BE2C (cell line): Measurements from ENCODE around the gene FKBP5.
A peak's percentile ranks its signal among the peaks of the same experiment; 100 is the strongest.

Experiments used
- DNase-seq: peaks from one replicate; pipeline ENCODE4 v3.0.0-alpha.2; 2020
- H3K27me3 ChIP-seq: fragments of 250-450 bp; sonication (Bioruptor Pico); 2 replicates; pipeline ENCODE4 v1.5.1; 2020; ENCODE audit warnings: mild to moderate bottlenecking
- H3K36me3 ChIP-seq: fragments of 250-450 bp; sonication (Bioruptor Pico); 2 replicates; pipeline ENCODE4 v1.5.1; 2020; ENCODE audit warnings: mild to moderate bottlenecking
- H3K4me1 ChIP-seq: fragments of 250-450 bp; sonication (Bioruptor Pico); 2 replicates; pipeline ENCODE4 v1.5.1; 2020
- H3K4me3 ChIP-seq: 2 replicates; pipeline ENCODE4 v1.5.1; 2011; ENCODE audit warnings: low read depth, low read length
- H3K9me3 ChIP-seq: fragments of 250-450 bp; sonication (Bioruptor Pico); 2 replicates; pipeline ENCODE4 v1.5.1; 2020
- CTCF ChIP-seq: IDR thresholded peaks from 2 replicates; pipeline ENCODE4 v1.5.1; 2012; ENCODE audit warnings: mild to moderate bottlenecking, low read depth, low read length

The FKBP5 gene

GRCh38 chr6:35633579-35634089 lies 55.1 kb downstream of the FKBP5 start:
- no peak overlapping the region for H3K4me3 ChIP-seq
- H3K4me1 ChIP-seq: no peaks in the 10 kb centered on the region
- DNase-seq: no peak
- no peak for TF ChIP-seq CTCF
- peaks cover 39% of the 10 kb centered on the region for H3K36me3 ChIP-seq
- no peaks in the 10 kb centered on the region for H3K27me3 ChIP-seq
- no peaks in the 10 kb centered on the region for H3K9me3 ChIP-seq

DNA sequence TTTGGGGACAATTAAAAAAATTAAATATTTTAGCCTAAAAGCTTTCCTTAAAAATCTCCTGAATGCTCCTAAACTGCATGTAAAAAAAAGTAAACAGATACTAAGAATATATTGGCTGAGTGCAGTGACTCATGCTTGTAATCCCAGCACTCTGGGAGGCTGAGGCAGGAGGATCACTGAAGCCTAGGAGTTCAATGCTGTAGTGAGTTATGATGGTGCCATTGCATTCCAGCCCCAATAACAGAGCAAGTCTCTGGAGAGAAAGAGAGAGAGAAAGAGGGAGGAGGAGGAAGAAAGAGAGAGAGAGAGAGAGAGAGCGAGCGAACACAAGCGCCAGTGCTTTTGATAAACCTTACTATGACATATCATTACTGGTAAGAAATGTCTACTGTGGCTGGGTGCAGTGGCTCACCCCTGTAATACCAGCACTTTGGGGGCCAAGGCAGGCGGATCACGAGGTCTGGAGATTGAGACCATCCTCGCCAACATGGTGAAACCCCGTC lies 58.8 kb downstream of the FKBP5 start:
- no peak for TF ChIP-seq CTCF
- Histone ChIP-seq H3K27me3 (no peaks in the 10 kb centered on the region), H3K9me3 (no peaks in the 10 kb centered on the region), H3K4me3 (no peak overlapping the region), H3K4me1 (no peaks in the 10 kb centered on the region), H3K36me3 (peaks cover 15% of the 10 kb centered on the region; the same call in 1 of the 2 replicates)
- no peak for DNase-seq

- Histone ChIP-seq H3K4me3 (no peak overlapping the region), H3K27me3 (no peaks in the 10 kb centered on the region), H3K4me1 (no peaks in the 10 kb centered on the region), H3K9me3 (no peaks in the 10 kb centered on the region), H3K36me3 (peaks cover 10% of the 10 kb centered on the region)
- no peak for DNase-seq
- TF ChIP-seq CTCF: no peak
Observed at GRCh38 chr6:35626401-35626800, 62.3 kb downstream of the FKBP5 start.

DNA sequence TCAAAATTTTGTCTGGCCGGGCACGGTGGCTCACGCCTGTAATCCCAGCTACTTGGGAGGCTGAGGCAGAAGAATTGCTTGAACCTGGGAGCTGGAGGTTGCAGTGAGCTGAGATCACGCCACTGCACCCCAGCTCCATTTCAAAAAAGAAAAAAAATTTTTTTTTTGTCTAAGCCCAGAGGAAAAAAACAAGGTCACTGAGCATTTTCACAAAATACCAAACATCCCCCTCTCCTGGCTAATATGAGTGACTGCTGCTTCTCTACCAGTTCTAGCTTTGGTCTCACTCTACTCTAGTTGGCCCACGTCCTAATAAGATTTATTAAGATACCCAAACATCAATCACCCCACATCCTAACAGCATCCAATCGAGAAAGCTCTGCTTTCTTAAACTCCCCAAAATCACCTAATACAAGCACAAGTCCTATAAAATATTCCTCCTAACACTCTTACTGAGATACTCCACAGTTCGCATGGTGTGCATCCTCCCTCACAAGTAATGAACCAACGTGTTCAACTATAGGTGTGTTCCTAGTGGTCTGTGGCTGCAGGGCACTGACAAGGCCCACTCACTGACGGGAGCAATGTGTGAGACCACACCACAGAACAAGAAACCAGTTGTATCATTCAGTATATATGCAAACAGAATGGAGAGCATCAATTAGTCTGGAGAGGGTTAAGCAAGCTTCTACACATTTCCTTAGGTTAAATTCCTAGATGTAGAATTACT lies 64.2 kb downstream of the FKBP5 start:
- TF ChIP-seq CTCF: peak; percentile 62
- DNase-seq: no peak
- Histone ChIP-seq H3K4me3 (no peak overlapping the region), H3K9me3 (no peaks in the 10 kb centered on the region), H3K36me3 (peaks cover 6% of the 10 kb centered on the region), H3K27me3 (no peaks in the 10 kb centered on the region), H3K4me1 (no peaks in the 10 kb centered on the region)

GRCh38 chr6:35622283-35622682 lies 66.4 kb downstream of the FKBP5 start:
- peaks cover 18% of the 10 kb centered on the region for H3K36me3 ChIP-seq
- no peak for TF ChIP-seq CTCF
- no peak overlapping the region for H3K4me3 ChIP-seq
- no peaks in the 10 kb centered on the region for H3K9me3 ChIP-seq
- H3K27me3 ChIP-seq: no peaks in the 10 kb centered on the region
- no peaks in the 10 kb centered on the region for H3K4me1 ChIP-seq
- DNase-seq: no peak

DNA sequence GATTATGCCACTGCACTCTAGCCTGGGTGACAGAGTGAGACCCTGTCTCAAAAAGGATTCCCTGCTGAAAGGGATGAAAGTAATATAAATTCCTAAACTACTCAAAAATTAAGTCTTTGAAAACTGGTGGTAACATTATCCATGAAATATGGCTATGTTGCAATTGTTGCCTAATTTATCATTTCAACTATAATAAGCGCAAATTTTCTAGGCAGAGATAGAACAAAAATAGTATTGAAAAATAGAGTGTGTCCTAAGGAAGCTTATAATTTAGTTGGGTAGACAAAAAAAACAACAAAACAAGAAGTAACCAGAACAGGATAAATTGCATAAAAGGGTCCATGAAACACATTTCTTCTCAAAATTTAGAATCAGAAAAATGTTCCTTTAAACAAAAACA lies 68.0 kb downstream of the FKBP5 start:
- Histone ChIP-seq H3K36me3 (peaks cover 19% of the 10 kb centered on the region), H3K27me3 (no peaks in the 10 kb centered on the region), H3K9me3 (no peaks in the 10 kb centered on the region), H3K4me3 (no peak overlapping the region), H3K4me1 (no peaks in the 10 kb centered on the region)
- DNase-seq: no peak
- TF ChIP-seq CTCF: no peak
